Keratinocyte (primary cell): Measurements from ENCODE around the gene MACROH2A1. TPM values are rescaled to one million over a fixed set of nuclear protein-coding genes. Genes with fewer than 3 reads are reported as not detected.

ENCODE experiments used
- DNase-seq: peaks from one replicate; pipeline ENCODE4 v3.0.0-alpha.2; 2011; ENCODE audit warnings: low read depth, missing footprints, low spot score
- FAIRE-seq: peaks from 2 replicates; lab custom pipeline; 2011; peaks lifted over from hg19 to GRCh38; lab: Jason Lieb, UNC
- H2AFZ ChIP-seq: 2 replicates; pipeline ENCODE4 v1.6.0; 2012; ENCODE audit warnings: low read length, control low read depth, inconsistent platforms; ENCODE audit not compliant: control insufficient read depth
- H3K27ac ChIP-seq: 2 replicates; pipeline ENCODE4 v1.5.1; 2011; ENCODE audit warnings: low read length; ENCODE audit not compliant: control insufficient read depth, insufficient read depth
- H3K27me3 ChIP-seq: 3 replicates; pipeline ENCODE4 v1.6.0; 2011; ENCODE audit warnings: low read length; ENCODE audit not compliant: control insufficient read depth, insufficient read depth; ENCODE audit errors: extremely low read depth
- H3K36me3 ChIP-seq, 2 experiments: 2 replicates in 1 of 2; 3 replicates in 1 of 2; pipeline ENCODE4 v1.5.1; 2011; ENCODE audit warnings: low read length in 2 of 2, mild to moderate bottlenecking in 1 of 2; ENCODE audit not compliant: control insufficient read depth in 2 of 2, insufficient read depth in 2 of 2; ENCODE audit errors: extremely low read depth in 1 of 2
- H3K4me1 ChIP-seq: 3 replicates; pipeline ENCODE4 v1.5.1; 2011; ENCODE audit warnings: low read length; ENCODE audit not compliant: control insufficient read depth, insufficient read depth; ENCODE audit errors: extremely low read depth
- H3K4me2 ChIP-seq: 3 replicates; pipeline ENCODE4 v1.6.0; 2011; ENCODE audit warnings: low read depth, low read length; ENCODE audit not compliant: control insufficient read depth, insufficient read depth; ENCODE audit errors: extremely low read depth
- H3K4me3 ChIP-seq, 3 experiments: fragments of 200-600 bp in 1 of 3; sonication (generic) in 1 of 3; 2 replicates in 2 of 3; 3 replicates in 1 of 3; pipeline ENCODE4 v1.5.1; 2011 to 2016; ENCODE audit warnings: low read length in 3 of 3, mild to moderate bottlenecking in 3 of 3, control low read depth in 2 of 3, inconsistent platforms in 1 of 3, low read depth in 1 of 3, mixed read lengths in 1 of 3, mixed run types in 1 of 3, moderate library complexity in 1 of 3; ENCODE audit not compliant: control insufficient read depth in 2 of 3, insufficient read depth in 2 of 3; ENCODE audit errors: extremely low read depth in 1 of 3
- H3K79me2 ChIP-seq: 2 replicates; pipeline ENCODE4 v1.6.0; 2012; ENCODE audit warnings: low read length; ENCODE audit not compliant: control insufficient read depth, insufficient read depth
- H3K9ac ChIP-seq: 3 replicates; pipeline ENCODE4 v1.6.0; 2011; ENCODE audit warnings: low read length; ENCODE audit not compliant: control insufficient read depth, insufficient read depth; ENCODE audit errors: extremely low read depth
- H3K9me1 ChIP-seq: 3 replicates; pipeline ENCODE4 v1.6.0; 2011; ENCODE audit warnings: low read length; ENCODE audit not compliant: control insufficient read depth, insufficient read depth; ENCODE audit errors: extremely low read depth
- H3K9me3 ChIP-seq: 2 replicates; pipeline ENCODE4 v1.5.1; 2012; ENCODE audit warnings: low read depth, low read length; ENCODE audit not compliant: control insufficient read depth
- H4K20me1 ChIP-seq: 3 replicates; pipeline ENCODE4 v1.6.0; 2011; ENCODE audit warnings: low read length; ENCODE audit not compliant: control insufficient read depth, insufficient read depth; ENCODE audit errors: extremely low read depth
- CTCF ChIP-seq, 3 experiments: IDR thresholded peaks in 1 of 3; conservative IDR thresholded peaks in 1 of 3; optimal IDR thresholded peaks in 1 of 3; 2 replicates in 2 of 3; 3 replicates in 1 of 3; pipeline versions ENCODE3 to v1.5.1; 2011; ENCODE audit warnings: low read length in 3 of 3, mild to moderate bottlenecking in 3 of 3, moderate library complexity in 2 of 3, control low read depth in 1 of 3, inconsistent platforms in 1 of 3; ENCODE audit not compliant: insufficient read depth in 2 of 3; ENCODE audit errors: extremely low read depth in 1 of 3
- EZH2 ChIP-seq: IDR thresholded peaks from one replicate; pipeline ENCODE4 v1.6.1; 2012; ENCODE audit warnings: inconsistent platforms, mild to moderate bottlenecking, low read length, moderate library complexity
- dilution Hi-C: fragments of 300-500 bp; cut with MboI; formaldehyde crosslinking; loops from one replicate; pipeline ENCODE4 v1.7.0; 2020; ENCODE audit warnings: low sequenced_read_pairs; ENCODE audit not compliant: extremely low pct_ligation_motif_present
- polyA plus RNA-seq, 5 experiments: library from polyadenylated mRNA; depleted of rRNA in 3 of 5; stranded (reverse) in 3 of 5; stranded (forward) in 1 of 5; unstranded in 1 of 5; fragments of >200 nt; gene quantifications; 1 replicate in 1 of 5; 2 replicates in 3 of 5; 3 replicates in 1 of 5; pipeline versions ENCODE4 v1.2.1 to v1.2.3, GENCODE V29; 2011 to 2012; ENCODE audit warnings: missing spikeins in 2 of 5, low read depth in 1 of 5, low replicate concordance in 1 of 5

Gene MACROH2A1
- polyA plus RNA-seq, 1 donor (not counting 4 experiments of a cell fraction or from before 2014, with no cell fraction given) = 208 TPM

DNA sequence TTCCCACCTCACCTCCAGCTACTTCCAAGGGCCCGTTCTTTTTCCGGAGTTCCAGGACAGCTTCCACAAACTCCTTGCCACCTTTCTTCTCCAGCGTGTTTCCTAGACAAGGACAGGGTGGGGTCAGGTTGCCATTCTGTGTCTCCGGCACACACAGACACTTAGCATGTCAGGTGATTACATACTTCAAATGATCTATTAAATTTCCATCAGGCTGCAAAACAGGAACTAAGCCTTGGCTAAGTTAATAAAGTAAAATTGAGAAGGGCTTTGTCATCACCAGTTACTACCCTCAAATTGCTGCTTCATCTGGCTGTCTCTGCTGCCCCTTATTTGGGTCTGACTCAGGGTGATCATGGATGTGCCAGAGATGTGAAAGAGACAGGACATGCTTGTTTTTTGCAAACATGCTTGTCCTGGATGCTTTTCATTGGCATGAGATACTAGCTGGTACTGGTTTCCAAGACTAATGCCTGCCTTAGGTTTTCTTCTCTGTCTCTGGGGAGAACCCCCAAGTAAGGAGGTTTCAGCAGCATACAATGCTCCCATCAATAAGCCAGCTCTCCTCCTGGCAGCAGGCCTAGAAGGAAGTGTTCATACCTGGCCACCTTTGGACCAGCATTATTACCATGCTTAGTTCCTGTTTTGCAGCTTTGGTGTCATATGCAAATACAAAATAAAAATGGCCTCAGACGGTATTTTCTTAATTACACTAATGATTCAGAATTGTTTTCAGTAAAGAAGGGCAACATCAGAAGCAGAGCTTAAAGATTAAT lies 52.9 kb downstream of the MACROH2A1 start:
- Histone ChIP-seq H3K9ac (no peak overlapping the region), H2AFZ (no peak overlapping the region), H3K4me2 (no peak overlapping the region), H3K79me2 (no peaks in the 10 kb centered on the region), H3K27ac (no peak overlapping the region), H3K9me1 (no peaks in the 10 kb centered on the region), H3K27me3 (no peaks in the 10 kb centered on the region), H3K9me3 (no peaks in the 10 kb centered on the region), H3K4me1 (peaks cover 5% of the 10 kb centered on the region), H3K4me3 (no peak overlapping the region), H4K20me1 (no peaks in the 10 kb centered on the region), H3K36me3 (peaks cover 52 to 53% of the 10 kb centered on the region in 2 experiments)
- FAIRE-seq (no peak), DNase-seq (no peak)
- dilution Hi-C loops = no loop called here
- TF ChIP-seq CTCF (optimal IDR thresholded peaks at IDR 0.05 in 1 of 3, IDR thresholded peaks at IDR 0.05 in 1 of 3, conservative IDR thresholded peaks at IDR 0.05 in 1 of 3; ENCODE audit: extremely low read depth in 1 of 3, insufficient read depth in 2 of 3, low read length in 3 of 3) = no peak
- TF ChIP-seq EZH2 = no peak

GRCh38 chr5:135344349-135344748 lies 54.7 kb downstream of the MACROH2A1 start:
- Histone ChIP-seq H3K9me1 (no peaks in the 10 kb centered on the region), H4K20me1 (no peaks in the 10 kb centered on the region), H3K36me3 (peaks cover 46 to 47% of the 10 kb centered on the region in 2 experiments), H3K9me3 (no peaks in the 10 kb centered on the region), H3K27me3 (no peaks in the 10 kb centered on the region), H3K4me3 (no peak overlapping the region), H3K79me2 (no peaks in the 10 kb centered on the region), H3K27ac (no peak overlapping the region), H3K4me1 (peaks cover 5% of the 10 kb centered on the region), H2AFZ (no peak overlapping the region), H3K9ac (no peak overlapping the region), H3K4me2 (no peak overlapping the region)
- dilution Hi-C loops = no loop called here
- DNase-seq (no peak), FAIRE-seq (no peak)
- TF ChIP-seq EZH2 (no peak), CTCF (optimal IDR thresholded peaks at IDR 0.05 in 1 of 3, IDR thresholded peaks at IDR 0.05 in 1 of 3, conservative IDR thresholded peaks at IDR 0.05 in 1 of 3; ENCODE audit: extremely low read depth in 1 of 3, insufficient read depth in 2 of 3, low read length in 3 of 3) (no peak)
